Adrenal gland (tissue), 12 donors: Measurements from ENCODE around the gene FBXL20. TPM values are rescaled to one million over a fixed set of nuclear protein-coding genes. Genes with fewer than 3 reads are reported as not detected.
"Not testable (repeated sequence)": the region's sequence is repeated elsewhere in the genome, so short reads cannot be mapped to it uniquely, and the experiment has no call there.

Experiments used
- DNase-seq, 7 donors: peaks; one replicate each; pipeline ENCODE4 v3.0.0-alpha.2; 2019 to 2020
- H3K27ac ChIP-seq, 5 donors: fragments of 200-600 bp; sonication (generic) in 4 of 5; 1 replicate in 3 of 5; 2 replicates in 2 of 5; pipeline versions ENCODE4 v1.5.1 to v1.8.0; 2016 to 2020; ENCODE audit warnings: mild to moderate bottlenecking in 1 of 5
- H3K27me3 ChIP-seq: fragments of 200-600 bp; 2 replicates; pipeline ENCODE4 v1.8.0; 2021
- H3K36me3 ChIP-seq, 2 donors: fragments of 200-600 bp; replicated peaks in 1 of 2; 1 replicate in 1 of 2; 2 replicates in 1 of 2; pipeline versions ENCODE4 v1.5.1 to v1.8.0; 2018 to 2022
- H3K4me1 ChIP-seq, 2 donors: fragments of 200-600 bp; replicated peaks in 1 of 2; 1 replicate in 1 of 2; 2 replicates in 1 of 2; pipeline versions ENCODE4 v1.5.1 to v1.8.0; 2018 to 2021
- H3K4me3 ChIP-seq, 4 donors: fragments of 200-600 bp; sonication (generic) in 3 of 4; one replicate each; pipeline ENCODE4 v1.5.1; 2016 to 2018
- H3K9me3 ChIP-seq, 3 donors: fragments of 200-600 bp; sonication (generic) in 1 of 3; replicated peaks in 1 of 3; 1 replicate in 2 of 3; 2 replicates in 1 of 3; pipeline versions ENCODE4 v1.5.1 to v1.8.0; 2016 to 2021
- CTCF ChIP-seq, 6 experiments: fragments of 450-650 bp in 4 of 6; fragments of 200-600 bp in 2 of 6; sonication (generic) in 1 of 6; IDR thresholded peaks; 1 replicate in 5 of 6; 2 replicates in 1 of 6; pipeline versions ENCODE4 v1.5.1 to v1.8.0; 2016 to 2021; ENCODE audit warnings: antibody characterized with exemption in 6 of 6, mild to moderate bottlenecking in 2 of 6, moderate library complexity in 1 of 6
- POLR2A ChIP-seq, 2 donors: fragments of 450-650 bp; IDR thresholded peaks; one replicate each; pipeline ENCODE4 v1.6.1; 2017; ENCODE audit warnings: antibody characterized with exemption in 2 of 2, mild to moderate bottlenecking in 2 of 2, moderate library complexity in 1 of 2
- WGBS, 4 donors: extraction: QIAGEN DNeasy Blood & Tissue Kit in 2 of 4; methylation state at CpG; one replicate each; pipeline versions ENCODE4 v1.1.5 to v1.1.7; 2013 to 2017; 5-methylcytosine and 5-hydroxymethylcytosine counted together
- intact Hi-C, 2 donors: fragments of 100-400 bp; cut with DNase I; formaldehyde crosslinking; loops; one replicate each; pipeline versions ENCODE4 v1.14.1 to v1.15.0; 2022 to 2023
- polyA plus RNA-seq, 3 donors: library from polyadenylated mRNA; stranded (reverse); fragments of 200-250 nt in 2 of 3; fragments of 350-450 nt in 1 of 3; fragmentation: Illumina TruSeq in 1 of 3; extraction: RNeasy Lipid Tissue Mini Kit (QIAGEN cat#74804) in 1 of 3; gene quantifications; one replicate each; pipeline ENCODE4 v1.2.3, GENCODE V29; 2013 to 2014
- total RNA-seq, 9 donors: library from RNA; depleted of rRNA in 4 of 9; stranded (reverse); fragments of >200 nt in 4 of 9; fragments of 120-200 nt in 1 of 9; fragmentation: NEBNext Ultra II Directional in 1 of 9; extraction: Animal tissue kit (Norgen Biotek cat#: 25700) in 1 of 9; gene quantifications; one replicate each; pipeline versions ENCODE4 v1.1.0 to v1.2.4, GENCODE V29; 2013 to 2023
- donor health status: healthy with polysubstance abuse.
- donor health status: Bipolar disorder and iron deficiency.
- donor health status: DM: yes; HTN: yes; CAD: no.
- donor health status: DM: no; HTN: no; CAD: no.
- donor health status: DM: no; HTN: no; CAD: no.
- donor health status: DM: yes; HTN: yes; CAD: no.

The FBXL20 gene
- total and polyA plus RNA-seq, 12 donors = 3.7 to 41.5 (median 17.3) TPM

GRCh38 chr17:39339272-39339671, 62.2 kb downstream of the FBXL20 start:
- Histone ChIP-seq H3K4me1 (peaks cover 9 to 14% of the 10 kb centered on the region in 2 donors), H3K27me3 (no peaks in the 10 kb centered on the region), H3K4me3 (no peak overlapping the region), H3K27ac (no peak overlapping the region), H3K9me3 (no peaks in the 10 kb centered on the region), H3K36me3 (no peaks in the 10 kb centered on the region)
- intact Hi-C loops = no loop called here
- WGBS, 4 donors = 61 to 81% (median 68%) methylated on average over 2 of the region's 2 CpGs
- no peak for DNase-seq
- no peak for TF ChIP-seq CTCF (IDR thresholded peaks at IDR 0.05)
- no peak for TF ChIP-seq POLR2A (IDR thresholded peaks at IDR 0.05)

- H3K9me3 ChIP-seq, DNase-seq, intact Hi-C loops, H3K27ac ChIP-seq, H3K27me3 ChIP-seq, H3K4me3 ChIP-seq, H3K36me3 ChIP-seq: not testable (repeated sequence)
- WGBS, 4 donors = 83 to 96% (median 95%) methylated on average over 4 to 26 of the region's 26 CpGs; no CpG with 5 or more reads in 1 of the 4 donors
- peaks cover 9 to 14% of the 10 kb centered on the region in 2 donors for H3K4me1 ChIP-seq
Measured at GRCh38 chr17:39337649-39338048, 63.8 kb downstream of the FBXL20 start.

GRCh38 chr17:39335704-39336223, 65.7 kb downstream of the FBXL20 start:
- 65 to 82% (median 74%) methylated on average over 4 of the region's 4 CpGs for WGBS, 4 donors
- peak in 1 of 7 donors; percentile 24 for DNase-seq
- Histone ChIP-seq H3K27ac (peak overlapping the region in 2 of 5 donors; percentile 1 to 63), H3K27me3 (no peaks in the 10 kb centered on the region), H3K4me1 (peaks cover 9 to 14% of the 10 kb centered on the region in 2 donors), H3K4me3 (no peak overlapping the region), H3K9me3 (no peaks in the 10 kb centered on the region), H3K36me3 (no peaks in the 10 kb centered on the region)
- intact Hi-C loops = no loop called here
- TF ChIP-seq CTCF (IDR thresholded peaks at IDR 0.05) = no peak
- TF ChIP-seq POLR2A (IDR thresholded peaks at IDR 0.05) = no peak

- peaks cover 9 to 15% of the 10 kb centered on the region in 2 donors for H3K4me1 ChIP-seq
- H3K4me3 ChIP-seq, H3K36me3 ChIP-seq, intact Hi-C loops, DNase-seq, H3K9me3 ChIP-seq, H3K27me3 ChIP-seq: not testable (repeated sequence)
- peak overlapping the region in 1 of 5 donors; percentile 42 for H3K27ac ChIP-seq
- 78 to 85% (median 81%) methylated on average over 5 to 6 of the region's 6 CpGs for WGBS, 4 donors
Measured at GRCh38 chr17:39334008-39334744, 67.2 kb downstream of the FBXL20 start.

- TF ChIP-seq POLR2A (IDR thresholded peaks at IDR 0.05) (no peak), CTCF (IDR thresholded peaks at IDR 0.05) (no peak)
- peaks cover 9 to 24% of the 10 kb centered on the region in 2 donors for H3K4me1 ChIP-seq
- H3K9me3 ChIP-seq = no peaks in the 10 kb centered on the region
- H3K27me3 ChIP-seq = no peaks in the 10 kb centered on the region
- no peak overlapping the region for H3K27ac ChIP-seq
- no peak overlapping the region for H3K4me3 ChIP-seq
- DNase-seq = no peak
- 83 to 87% (median 84%) methylated on average over 5 of the region's 5 CpGs for WGBS, 4 donors
- intact Hi-C loops = no loop called here
- no peaks in the 10 kb centered on the region for H3K36me3 ChIP-seq
Measured at GRCh38 chr17:39332092-39332491, 69.3 kb downstream of the FBXL20 start.
